ENCODE measurements around the gene PTGR2. TPM values are rescaled to one million over a fixed set of nuclear protein-coding genes. Genes with fewer than 3 reads are reported as not detected.
A peak's percentile ranks its signal among the peaks of the same experiment; 100 is the strongest.

The PTGR2 gene
- 4.8 and 5.6 TPM in 2 replicates for total RNA-seq

GRCh38 chr14:73851567-73852382, at the start of gene PTGR2:
Gene PTGR2 (plus strand): TSS chr14:73851831. CDS start chr14:73858863, 7,032 bp downstream.
- H3K4me3 ChIP-seq (ENCODE audit: low read depth, low read length): peak within 1 kb of the TSS; percentile 68
- TF ChIP-seq CTCF (IDR thresholded peaks at IDR 0.05; ENCODE audit: insufficient read depth, low read depth, low read length): no peak
- peak; percentile 99 for DNase-seq (ENCODE audit: low read depth)

- no peak for TF ChIP-seq CTCF (IDR thresholded peaks at IDR 0.05; ENCODE audit: insufficient read depth, low read depth, low read length)
- no peak overlapping the region for H3K4me3 ChIP-seq (ENCODE audit: low read depth, low read length)
- DNase-seq (ENCODE audit: low read depth): no peak
Measured at GRCh38 chr14:73802431-73803188, 49.0 kb upstream of the PTGR2 start.

- H3K4me3 ChIP-seq (ENCODE audit: low read depth, low read length): no peak overlapping the region
- no peak for TF ChIP-seq CTCF (IDR thresholded peaks at IDR 0.05; ENCODE audit: insufficient read depth, low read depth, low read length)
- DNase-seq (ENCODE audit: low read depth): no peak
Measured at GRCh38 chr14:73804636-73805035, 47.0 kb upstream of the PTGR2 start.

GRCh38 chr14:73807457-73807856, 44.2 kb upstream of the PTGR2 start:
- no peak for TF ChIP-seq CTCF (IDR thresholded peaks at IDR 0.05; ENCODE audit: insufficient read depth, low read depth, low read length)
- no peak overlapping the region for H3K4me3 ChIP-seq (ENCODE audit: low read depth, low read length)
- DNase-seq (ENCODE audit: low read depth): no peak

GRCh38 chr14:73809391-73809790, 42.2 kb upstream of the PTGR2 start:
- no peak for TF ChIP-seq CTCF (IDR thresholded peaks at IDR 0.05; ENCODE audit: insufficient read depth, low read depth, low read length)
- no peak for DNase-seq (ENCODE audit: low read depth)
- H3K4me3 ChIP-seq (ENCODE audit: low read depth, low read length): no peak overlapping the region

GRCh38 chr14:73810478-73811163, 41.0 kb upstream of the PTGR2 start:
- DNase-seq (ENCODE audit: low read depth): no peak
- no peak for TF ChIP-seq CTCF (IDR thresholded peaks at IDR 0.05; ENCODE audit: insufficient read depth, low read depth, low read length)

More at GRCh38 chr14:73810478-73811163, 41.0 kb upstream of the PTGR2 start:
- no peak overlapping the region for H3K4me3 ChIP-seq (ENCODE audit: low read depth, low read length)
